A549 (cell line): ENCODE results near the gene RCE1. TPM values are rescaled to one million over a fixed set of nuclear protein-coding genes. Genes with fewer than 3 reads are reported as not detected.
A peak's percentile ranks its signal among the peaks of the same experiment; 100 is the strongest.

ENCODE experiments used
- ATAC-seq, 2 experiments: fragments of 200-7000 bp in 1 of 2; fragments of >200 bp in 1 of 2; cut with Nextera tagmentation in 1 of 2; cut with Tn5 transposase in 1 of 2; 3 replicates each; pipeline versions ENCODE4 v1.8.0 to v1.9.1; 2018 to 2020; ENCODE audit warnings: mild to moderate bottlenecking in 1 of 2, moderate library complexity in 1 of 2
- CTCF ChIA-PET: fragments of 300-600 bp; sonication (Branson Sonifier 250); formaldehyde crosslinking; extraction: SDS; loops from one replicate; lab custom pipeline; 2021; ENCODE audit warnings: antibody characterized with exemption, inconsistent platforms; lab: Yijun Ruan, JAX
- POLR2A ChIA-PET: fragments of 350-600 bp; formaldehyde crosslinking; extraction: SDS; loops from one replicate; lab custom pipeline; 2021; ENCODE audit warnings: antibody characterized with exemption, inconsistent platforms; lab: Yijun Ruan, JAX
- DNase-seq, 2 experiments: peaks; one replicate each; pipeline versions ENCODE4 v3.0.0 to v3.0.0-alpha.2; 2011 to 2016; ENCODE audit warnings: low read depth in 1 of 2, low spot score in 1 of 2
- FAIRE-seq: peaks from 2 replicates; lab custom pipeline; 2011; peaks lifted over from hg19 to GRCh38; lab: Jason Lieb, UNC
- H3K27ac ChIP-seq, 2 experiments: fragments of >200 bp; sonication (Bioruptor Twin); formaldehyde crosslinking; 3 replicates each; pipeline ENCODE4 v1.5.1; 2016 to 2017
- H3K4me1 ChIP-seq: fragments of >200 bp; sonication (Bioruptor Twin); formaldehyde crosslinking; 3 replicates; pipeline ENCODE4 v1.6.1; 2016
- H3K4me2 ChIP-seq: fragments of >200 bp; sonication (Bioruptor Twin); formaldehyde crosslinking; 3 replicates; pipeline ENCODE4 v1.6.1; 2016
- H3K4me3 ChIP-seq: fragments of >200 bp; sonication (Bioruptor Twin); formaldehyde crosslinking; 3 replicates; pipeline ENCODE4 v1.5.1; 2016
- H3K9me3 ChIP-seq: fragments of >200 bp; sonication (Bioruptor Twin); formaldehyde crosslinking; 3 replicates; pipeline ENCODE4 v1.6.1; 2016
- CBX2 ChIP-seq: fragments of 200-600 bp; sonication (generic); IDR thresholded peaks from 2 replicates; pipeline ENCODE4 v1.6.1; 2016; ENCODE audit warnings: low read depth, mild to moderate bottlenecking, borderline replicate concordance
- EHMT2 ChIP-seq: fragments of 200-600 bp; sonication (generic); IDR thresholded peaks from 2 replicates; pipeline ENCODE4 v1.6.1; 2016; ENCODE audit warnings: antibody characterized with exemption, low read depth, mild to moderate bottlenecking, moderate library complexity
- EP300 ChIP-seq, 2 experiments: fragments of >200 bp; sonication (Bioruptor Twin); formaldehyde crosslinking; IDR thresholded peaks; 2 replicates in 1 of 2; 3 replicates in 1 of 2; pipeline ENCODE4 v1.6.1; 2016 to 2017
- FOSB ChIP-seq: fragments of 250-450 bp; sonication (Bioruptor Pico); IDR thresholded peaks from 2 replicates; pipeline ENCODE4 v1.5.0; 2020; ENCODE audit warnings: mild to moderate bottlenecking, moderate library complexity
- FOSL2 ChIP-seq, 2 experiments: fragments of 450-650 bp in 1 of 2; fragments of >200 bp in 1 of 2; sonication (Bioruptor Twin) in 1 of 2; formaldehyde crosslinking; IDR thresholded peaks; 2 replicates each; pipeline versions ENCODE4 v1.5.0 to v1.6.1; 2016 to 2020; ENCODE audit warnings: mild to moderate bottlenecking in 1 of 2, moderate library complexity in 1 of 2
- GATA3 ChIP-seq: IDR thresholded peaks from 2 replicates; pipeline ENCODE4 v1.6.1; 2012; ENCODE audit warnings: borderline replicate concordance
- HDAC2 ChIP-seq: fragments of 200-600 bp; sonication (generic); IDR thresholded peaks from 2 replicates; pipeline ENCODE4 v1.6.1; 2016
- HOXB5 ChIP-seq: fragments of 250-450 bp; sonication (Bioruptor Pico); IDR thresholded peaks from 2 replicates; pipeline ENCODE4 v1.5.0; 2020; ENCODE audit warnings: mild to moderate bottlenecking, moderate library complexity
- KDM5A ChIP-seq: fragments of 200-600 bp; sonication (generic); IDR thresholded peaks from 2 replicates; pipeline ENCODE4 v1.6.1; 2016; ENCODE audit warnings: antibody characterized with exemption, mild to moderate bottlenecking
- MAFK ChIP-seq: fragments of 450-650 bp; IDR thresholded peaks from 2 replicates; pipeline ENCODE4 v1.6.1; 2014; ENCODE audit not compliant: partially characterized antibody
- NFE2L2 ChIP-seq: fragments of 150-350 bp; conservative IDR thresholded peaks from 2 replicates; pipeline ENCODE4 v1.6.1; 2014; ENCODE audit warnings: low read length
- POLR2A ChIP-seq: IDR thresholded peaks from 2 replicates; pipeline ENCODE4 v1.6.1; 2012; ENCODE audit warnings: mild to moderate bottlenecking, low read length
- RAD21 ChIP-seq, 2 experiments: fragments of >200 bp in 1 of 2; sonication (Bioruptor Twin) in 1 of 2; formaldehyde crosslinking in 1 of 2; IDR thresholded peaks in 1 of 2; conservative IDR thresholded peaks in 1 of 2; 2 replicates in 1 of 2; 3 replicates in 1 of 2; pipeline ENCODE4 v1.6.1; 2012 to 2018; ENCODE audit warnings: inconsistent platforms in 1 of 2
- RARB ChIP-seq: fragments of 250-450 bp; sonication (Bioruptor Pico); IDR thresholded peaks from 2 replicates; pipeline ENCODE4 v1.8.0; 2021; ENCODE audit warnings: mild to moderate bottlenecking, moderate library complexity
- RCOR1 ChIP-seq: fragments of 150-350 bp; IDR thresholded peaks from 2 replicates; pipeline ENCODE4 v1.6.1; 2014; ENCODE audit warnings: antibody characterized with exemption, low read length, low read depth
- RFX5 ChIP-seq: fragments of 450-650 bp; IDR thresholded peaks from 2 replicates; pipeline ENCODE4 v1.7.1; 2014; ENCODE audit warnings: antibody characterized with exemption, mild to moderate bottlenecking, moderate library complexity
- RNF2 ChIP-seq: fragments of 200-600 bp; sonication (generic); IDR thresholded peaks from 2 replicates; pipeline ENCODE4 v1.6.1; 2016; ENCODE audit warnings: low read depth, mild to moderate bottlenecking, antibody characterized with exemption, moderate library complexity, borderline replicate concordance
- SMC3 ChIP-seq: fragments of >200 bp; sonication (Bioruptor Twin); formaldehyde crosslinking; IDR thresholded peaks from 3 replicates; pipeline ENCODE4 v1.6.1; 2018; ENCODE audit warnings: inconsistent platforms
- TFCP2L1 ChIP-seq: fragments of 250-450 bp; sonication (Bioruptor Pico); IDR thresholded peaks from 2 replicates; pipeline ENCODE4 v1.5.0; 2021; ENCODE audit warnings: mild to moderate bottlenecking
- TP53 ChIP-seq: fragments of 250-450 bp; sonication (Bioruptor Pico); IDR thresholded peaks from 2 replicates; pipeline ENCODE4 v1.5.0; 2021; ENCODE audit warnings: mild to moderate bottlenecking, moderate library complexity
- ZSCAN20 ChIP-seq: fragments of 250-450 bp; sonication (Bioruptor Pico); IDR thresholded peaks from 2 replicates; pipeline ENCODE4 v1.8.0; 2022; ENCODE audit warnings: mild to moderate bottlenecking, moderate library complexity
- WGBS: methylation state at CpG from one replicate; pipeline ENCODE4 v1.1.6; 2017; ENCODE audit errors: missing lambda C conversion rate; 5-methylcytosine and 5-hydroxymethylcytosine counted together
- polyA plus RNA-seq, 4 experiments: library from polyadenylated mRNA; depleted of rRNA in 3 of 4; stranded (reverse); fragments of >200 nt; fragmentation: RNase III in 1 of 4; extraction: RNeasy Plus Mini Kit Qiagen cat#74134 plus additional on column Dnase treatment in 1 of 4; gene quantifications; 2 replicates in 3 of 4; 3 replicates in 1 of 4; pipeline ENCODE4 v1.2.3, GENCODE V29; 2011 to 2017
- TF ChIP-seq, protein P1 (sequence below): IDR thresholded peaks from 2 replicates; pipeline ENCODE4 v1.6.1; 2012
- TF ChIP-seq, protein P2 (sequence below): fragments of 450-650 bp; IDR thresholded peaks from 2 replicates; pipeline ENCODE4 v1.6.1; 2014; ENCODE audit warnings: antibody characterized with exemption
- TF ChIP-seq, protein P3 (sequence below): IDR thresholded peaks from 2 replicates; pipeline ENCODE4 v1.6.1; 2012; ENCODE audit warnings: low read depth, borderline replicate concordance
- TF ChIP-seq, protein P4 (sequence below): IDR thresholded peaks from 2 replicates; pipeline ENCODE4 v1.6.1; 2012
- TF ChIP-seq, protein P5 (sequence below): fragments of 250-450 bp; sonication (Bioruptor Pico); IDR thresholded peaks from 2 replicates; pipeline ENCODE4 v1.5.0; 2020; ENCODE audit warnings: low read depth, mild to moderate bottlenecking, moderate library complexity
- TF ChIP-seq, protein P6 (sequence below): fragments of 150-350 bp; IDR thresholded peaks from 2 replicates; pipeline ENCODE4 v1.6.1; 2014; ENCODE audit warnings: low read depth, mild to moderate bottlenecking, low read length

Gene RCE1
- polyA plus RNA-seq, 2 of the 4 experiments (the other 2 are of a cell fraction): 20.3 to 23.3 TPM

DNA sequence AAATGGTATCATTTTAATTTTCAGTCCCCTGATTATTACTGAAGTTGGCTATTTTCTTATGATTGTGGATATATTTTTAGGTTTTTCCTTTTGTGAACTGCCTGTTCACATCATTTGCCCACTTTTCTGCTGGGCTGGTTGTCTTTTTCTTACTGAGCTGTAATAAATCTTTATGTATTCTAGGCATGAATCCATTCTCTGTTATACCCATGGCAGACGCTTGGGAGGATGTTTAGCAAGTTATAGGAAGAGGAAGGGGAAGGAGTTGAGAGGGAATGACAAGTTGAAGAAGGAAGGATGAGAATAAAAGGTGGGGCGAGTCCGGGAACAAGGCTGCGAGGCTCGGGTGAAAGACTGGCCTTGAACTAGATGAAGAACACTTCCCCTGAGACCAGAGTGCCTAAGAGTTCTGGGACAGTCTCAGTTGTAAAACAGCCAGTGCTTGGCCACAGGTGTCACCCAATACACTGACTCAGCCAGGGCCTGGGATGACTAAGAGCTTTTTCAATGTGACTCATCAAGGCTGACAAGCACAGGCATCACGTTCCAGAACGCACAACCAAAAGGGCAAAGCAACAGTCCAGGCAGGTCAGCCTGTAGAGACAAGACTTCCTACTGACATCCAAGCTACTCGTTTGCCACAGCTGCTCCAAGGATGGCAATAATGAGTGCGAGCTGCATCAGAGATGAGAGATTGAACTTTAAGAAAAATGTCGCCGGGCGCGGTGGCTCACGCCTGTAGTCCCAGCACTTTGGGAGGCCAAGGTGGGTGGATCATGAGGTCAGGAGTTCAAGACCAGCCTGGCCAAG, 48.8 kb downstream of the RCE1 start (continued):
- TF ChIP-seq, protein P1, sequence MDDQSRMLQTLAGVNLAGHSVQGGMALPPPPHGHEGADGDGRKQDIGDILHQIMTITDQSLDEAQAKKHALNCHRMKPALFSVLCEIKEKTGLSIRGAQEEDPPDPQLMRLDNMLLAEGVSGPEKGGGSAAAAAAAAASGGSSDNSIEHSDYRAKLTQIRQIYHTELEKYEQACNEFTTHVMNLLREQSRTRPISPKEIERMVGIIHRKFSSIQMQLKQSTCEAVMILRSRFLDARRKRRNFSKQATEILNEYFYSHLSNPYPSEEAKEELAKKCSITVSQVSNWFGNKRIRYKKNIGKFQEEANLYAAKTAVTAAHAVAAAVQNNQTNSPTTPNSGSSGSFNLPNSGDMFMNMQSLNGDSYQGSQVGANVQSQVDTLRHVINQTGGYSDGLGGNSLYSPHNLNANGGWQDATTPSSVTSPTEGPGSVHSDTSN: peak; percentile 73; the same call in 1 of the 2 replicates
- TF ChIP-seq HOXB5: peak; percentile 61; the same call in 1 of the 2 replicates
- TF ChIP-seq, protein P2, sequence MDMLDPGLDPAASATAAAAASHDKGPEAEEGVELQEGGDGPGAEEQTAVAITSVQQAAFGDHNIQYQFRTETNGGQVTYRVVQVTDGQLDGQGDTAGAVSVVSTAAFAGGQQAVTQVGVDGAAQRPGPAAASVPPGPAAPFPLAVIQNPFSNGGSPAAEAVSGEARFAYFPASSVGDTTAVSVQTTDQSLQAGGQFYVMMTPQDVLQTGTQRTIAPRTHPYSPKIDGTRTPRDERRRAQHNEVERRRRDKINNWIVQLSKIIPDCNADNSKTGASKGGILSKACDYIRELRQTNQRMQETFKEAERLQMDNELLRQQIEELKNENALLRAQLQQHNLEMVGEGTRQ: no peak
- TF ChIP-seq GATA3: peak; percentile 82; the same call in 1 of the 2 replicates
- TF ChIP-seq EP300 (IDR thresholded peaks at IDR 0.05): peak in 1 of 2 experiments; percentile 43; a peak in 1 of 5 replicates
- TF ChIP-seq, protein P3, sequence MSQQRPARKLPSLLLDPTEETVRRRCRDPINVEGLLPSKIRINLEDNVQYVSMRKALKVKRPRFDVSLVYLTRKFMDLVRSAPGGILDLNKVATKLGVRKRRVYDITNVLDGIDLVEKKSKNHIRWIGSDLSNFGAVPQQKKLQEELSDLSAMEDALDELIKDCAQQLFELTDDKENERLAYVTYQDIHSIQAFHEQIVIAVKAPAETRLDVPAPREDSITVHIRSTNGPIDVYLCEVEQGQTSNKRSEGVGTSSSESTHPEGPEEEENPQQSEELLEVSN: 0 out of 2 replicates have a peak, but pooled peaks have one; percentile 43
- TF ChIP-seq NFE2L2: peak; percentile 93
- TF ChIP-seq MAFK: peak; percentile 99
- TF ChIP-seq, protein P4, sequence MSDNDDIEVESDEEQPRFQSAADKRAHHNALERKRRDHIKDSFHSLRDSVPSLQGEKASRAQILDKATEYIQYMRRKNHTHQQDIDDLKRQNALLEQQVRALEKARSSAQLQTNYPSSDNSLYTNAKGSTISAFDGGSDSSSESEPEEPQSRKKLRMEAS: peak; percentile 93
- TF ChIP-seq HDAC2: no peak
- TF ChIP-seq, protein P5, sequence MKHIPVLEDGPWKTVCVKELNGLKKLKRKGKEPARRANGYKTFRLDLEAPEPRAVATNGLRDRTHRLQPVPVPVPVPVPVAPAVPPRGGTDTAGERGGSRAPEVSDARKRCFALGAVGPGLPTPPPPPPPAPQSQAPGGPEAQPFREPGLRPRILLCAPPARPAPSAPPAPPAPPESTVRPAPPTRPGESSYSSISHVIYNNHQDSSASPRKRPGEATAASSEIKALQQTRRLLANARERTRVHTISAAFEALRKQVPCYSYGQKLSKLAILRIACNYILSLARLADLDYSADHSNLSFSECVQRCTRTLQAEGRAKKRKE (CRISPR knock-in tag): peak; percentile 92
- TF ChIP-seq RAD21 (conservative IDR thresholded peaks at IDR 0.05 in 1 of 2, IDR thresholded peaks at IDR 0.05 in 1 of 2): peak; percentile 14 to 41; a peak in 3 of 5 replicates
- 0 out of 2 replicates have a peak, but pooled peaks have one; percentile 69 for TF ChIP-seq FOSB (CRISPR knock-in tag)

DNA sequence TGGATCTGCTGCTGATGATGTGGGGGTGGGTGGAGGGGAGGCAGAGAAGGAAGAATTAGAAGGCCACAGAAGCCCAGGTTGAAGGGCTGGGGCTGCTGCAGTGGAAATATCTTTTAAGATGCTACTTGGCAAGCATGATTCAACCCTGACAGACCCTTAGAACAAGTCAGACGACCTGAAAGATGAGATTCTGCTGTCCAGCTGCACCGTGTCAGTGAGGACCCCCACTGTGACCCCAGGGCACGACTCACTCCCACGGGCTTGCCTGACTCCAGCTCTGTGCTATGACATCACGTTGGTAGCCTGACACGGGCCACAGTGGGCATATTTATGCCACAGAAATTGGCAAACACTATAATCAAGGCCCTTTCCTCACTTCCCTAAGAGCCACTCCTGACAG, 49.7 kb downstream of the RCE1 start:
- Histone ChIP-seq H3K27ac (peak overlapping the region; percentile 95 to 97), H3K4me1 (peaks cover 60% of the 10 kb centered on the region), H3K9me3 (no peaks in the 10 kb centered on the region; the same call in 2 of the 3 replicates), H3K4me2 (peak overlapping the region; percentile 57), H3K4me3 (peak overlapping the region; percentile 8; the same call in 1 of the 3 replicates)
- TF ChIP-seq ZSCAN20 (CRISPR knock-in tag): no peak
- TF ChIP-seq, protein P6, sequence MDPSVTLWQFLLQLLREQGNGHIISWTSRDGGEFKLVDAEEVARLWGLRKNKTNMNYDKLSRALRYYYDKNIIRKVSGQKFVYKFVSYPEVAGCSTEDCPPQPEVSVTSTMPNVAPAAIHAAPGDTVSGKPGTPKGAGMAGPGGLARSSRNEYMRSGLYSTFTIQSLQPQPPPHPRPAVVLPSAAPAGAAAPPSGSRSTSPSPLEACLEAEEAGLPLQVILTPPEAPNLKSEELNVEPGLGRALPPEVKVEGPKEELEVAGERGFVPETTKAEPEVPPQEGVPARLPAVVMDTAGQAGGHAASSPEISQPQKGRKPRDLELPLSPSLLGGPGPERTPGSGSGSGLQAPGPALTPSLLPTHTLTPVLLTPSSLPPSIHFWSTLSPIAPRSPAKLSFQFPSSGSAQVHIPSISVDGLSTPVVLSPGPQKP: no peak
- no peak for TF ChIP-seq CBX2
- TF ChIP-seq RARB (CRISPR knock-in tag): no peak
- TF ChIP-seq KDM5A: no peak
- TF ChIP-seq EHMT2: no peak
- no peak for TF ChIP-seq TP53
- TF ChIP-seq NFE2L2: no peak
- no peak for TF ChIP-seq GATA3
- no peak for TF ChIP-seq FOSL2 (IDR thresholded peaks at IDR 0.05)
- no peak for TF ChIP-seq FOSL2 (CRISPR knock-in tag; IDR thresholded peaks at IDR 0.05)
- no peak for TF ChIP-seq SMC3
- TF ChIP-seq POLR2A: no peak
- no peak for TF ChIP-seq RCOR1
- no peak for TF ChIP-seq RNF2
- TF ChIP-seq TFCP2L1: no peak
- TF ChIP-seq EP300 (IDR thresholded peaks at IDR 0.05): no peak
- no peak for TF ChIP-seq RFX5
- ATAC-seq: peak; percentile 11 to 27; a peak in 1 of 6 replicates
- CTCF ChIA-PET: interaction anchor here (0.7 to 2.7 kb wide), 5 partner anchors 10 to 83 kb away, joined by 3 to 13 read pairs (median 9); partner anchors contain the start of genes C11orf86 and PC
- 40% methylated on average over 6 of the region's 6 CpGs for WGBS
- no peak for FAIRE-seq
- POLR2A ChIA-PET: no interaction called here
- DNase-seq: no peak
